OCI-M1 (cell line): ENCODE measurements around the gene TRABD.
A peak's percentile ranks its signal among the peaks of the same experiment; 100 is the strongest.
"Not testable (repeated sequence)": the region's sequence is repeated elsewhere in the genome, so short reads cannot be mapped to it uniquely, and the experiment has no call there.

ENCODE experiments used
- DNase-seq: peaks from one replicate; lab custom pipeline; 2025; lab: John Stamatoyannopoulos, UW

Gene TRABD

DNA sequence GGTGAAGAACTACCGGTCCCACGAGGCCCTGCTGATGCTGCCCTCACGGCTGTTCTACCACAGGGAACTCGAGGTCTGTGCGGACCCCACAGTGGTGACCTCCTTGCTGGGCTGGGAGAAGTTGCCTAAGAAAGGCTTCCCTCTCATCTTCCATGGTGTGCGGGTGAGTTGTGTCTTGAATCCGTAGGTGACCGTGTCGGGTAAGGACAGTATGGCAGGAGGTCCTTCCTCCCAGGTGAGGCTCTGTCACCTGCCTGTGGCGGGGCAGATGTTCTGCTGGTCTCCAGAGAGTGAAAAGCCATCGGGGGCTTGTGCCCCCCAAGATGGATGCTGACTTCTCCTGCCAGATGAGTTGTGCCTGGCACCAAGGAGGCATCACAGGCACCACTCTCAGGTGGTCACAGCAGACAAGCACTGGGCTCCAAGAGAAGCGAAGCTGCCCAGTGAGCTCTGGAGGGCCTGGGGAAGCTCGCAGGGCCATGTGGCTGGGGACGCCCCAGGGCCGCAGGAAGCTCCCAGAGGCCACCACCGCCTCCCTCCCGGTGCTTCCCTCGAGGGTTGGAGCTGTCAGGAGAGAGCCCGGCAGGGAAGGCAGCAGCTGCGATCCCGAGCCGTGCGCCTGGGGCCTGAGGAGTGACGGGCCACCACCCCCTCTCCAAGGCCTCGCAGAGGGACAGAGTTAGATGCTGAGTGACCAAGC, 32.5 kb upstream of the TRABD start:
- no peak for DNase-seq

DNA sequence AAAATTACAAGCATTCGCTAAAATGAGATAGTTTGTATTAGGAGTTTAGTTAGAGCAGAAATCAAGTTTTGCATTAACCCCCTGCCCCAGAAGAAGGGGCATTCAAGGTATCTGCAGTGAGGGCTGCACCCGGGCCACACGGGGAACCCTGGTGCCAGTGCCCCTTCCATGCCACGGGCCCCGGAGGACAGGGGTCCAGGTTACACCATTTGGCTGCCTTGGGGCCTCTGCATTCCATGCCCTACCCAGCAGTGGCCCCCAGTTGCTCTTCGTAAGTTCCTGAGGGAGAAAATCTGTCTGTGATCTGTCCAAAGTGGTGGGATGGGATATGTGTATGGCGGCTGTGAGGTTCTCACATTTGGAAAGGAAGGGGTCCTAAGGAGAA, 32.0 kb upstream of the TRABD start:
- no peak for DNase-seq

DNA sequence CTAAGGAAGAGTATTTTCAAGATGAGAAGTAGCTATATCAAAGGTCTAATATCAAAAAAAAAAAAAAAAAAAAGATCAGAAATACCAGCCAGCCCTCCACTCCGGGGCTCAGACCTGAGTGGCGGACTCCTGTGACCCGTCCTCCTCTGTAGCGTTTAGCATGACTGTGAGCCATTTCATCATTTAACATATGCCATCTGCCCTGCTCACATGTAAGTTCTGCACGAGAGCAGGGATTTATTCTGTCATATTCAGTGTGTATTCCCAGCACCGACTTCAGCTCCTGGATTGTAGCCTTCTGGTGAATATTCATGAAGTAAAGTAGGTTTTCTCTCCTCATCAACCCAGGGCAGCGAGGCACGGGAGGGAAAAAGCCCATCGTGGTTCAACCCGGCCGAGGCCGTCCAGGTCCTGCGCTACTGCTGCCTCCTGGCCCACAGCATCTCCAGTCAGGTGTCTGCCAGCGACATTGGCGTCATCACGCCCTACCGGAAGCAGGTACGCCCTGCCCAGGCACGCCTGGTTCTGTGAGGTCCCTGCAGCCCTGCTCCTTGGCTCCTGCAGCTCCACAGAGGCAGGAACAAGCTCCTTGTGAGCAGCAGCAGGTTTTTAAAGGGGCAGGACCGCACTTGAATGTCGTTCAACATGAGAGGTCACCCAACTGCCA, 27.9 kb upstream of the TRABD start:
- DNase-seq, result no peak

DNA sequence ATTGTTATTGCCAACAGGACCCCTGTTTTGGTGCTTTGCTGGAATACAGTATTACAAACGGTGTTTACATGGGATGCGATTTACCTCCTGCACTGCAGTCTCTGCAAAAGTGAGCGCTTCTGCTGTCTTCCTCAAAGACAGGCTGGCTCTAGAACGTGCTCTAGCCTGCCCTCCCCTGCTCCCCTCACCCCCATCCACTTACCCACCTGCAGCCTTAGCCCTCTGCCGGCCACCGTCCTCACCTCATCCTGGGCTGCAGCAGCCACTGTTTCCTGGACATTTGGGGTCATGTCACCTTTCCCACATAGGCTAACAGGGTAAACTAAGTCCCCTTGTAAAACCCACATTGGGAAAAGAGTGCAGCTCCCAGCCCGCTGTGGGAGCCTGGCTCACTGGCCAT, 24.8 kb upstream of the TRABD start:
- DNase-seq, result no peak

DNA sequence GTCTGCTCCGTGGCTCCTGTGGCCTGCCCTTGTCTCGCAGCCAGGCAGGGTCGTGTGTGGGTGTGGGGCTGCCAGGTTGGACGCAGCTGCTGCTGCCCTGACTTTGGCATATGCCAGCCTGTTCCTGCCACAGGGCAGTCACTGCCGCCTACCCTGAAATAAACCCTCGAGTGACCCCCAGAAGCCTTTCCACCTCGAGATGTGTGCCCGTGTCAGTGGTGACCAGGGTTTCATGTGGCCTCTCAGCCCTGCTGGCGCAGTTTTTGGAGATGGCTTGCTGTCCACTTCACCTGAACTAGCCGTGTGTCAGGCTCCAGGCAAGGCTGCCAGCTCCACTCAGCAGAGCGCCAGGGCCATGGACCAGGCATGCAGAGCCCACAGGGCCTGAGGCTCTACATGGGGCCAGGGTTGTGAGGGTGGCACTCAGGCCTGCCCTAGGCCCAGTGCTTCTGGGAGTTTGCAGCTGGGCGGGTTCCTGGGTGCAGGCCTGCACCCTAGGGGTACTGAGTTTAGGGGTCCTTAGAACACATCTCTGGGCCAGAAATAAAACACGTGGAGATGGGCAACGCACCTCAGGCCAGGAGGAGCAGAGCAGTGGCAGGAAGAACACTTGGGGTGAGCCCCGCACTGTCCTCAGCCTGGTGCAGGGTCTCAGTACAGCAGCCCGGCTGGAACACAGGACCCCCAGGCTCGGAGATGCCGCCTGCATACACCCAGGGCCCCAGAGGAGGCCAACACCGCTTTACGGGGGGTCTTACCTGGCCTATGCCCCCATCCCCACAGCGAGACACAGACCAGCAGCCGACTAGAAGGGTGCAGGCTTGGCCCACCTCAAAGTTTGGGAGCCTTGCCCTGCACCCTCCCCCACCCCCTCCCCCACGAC, 24.0 kb upstream of the TRABD start:
- no peak for DNase-seq

DNA sequence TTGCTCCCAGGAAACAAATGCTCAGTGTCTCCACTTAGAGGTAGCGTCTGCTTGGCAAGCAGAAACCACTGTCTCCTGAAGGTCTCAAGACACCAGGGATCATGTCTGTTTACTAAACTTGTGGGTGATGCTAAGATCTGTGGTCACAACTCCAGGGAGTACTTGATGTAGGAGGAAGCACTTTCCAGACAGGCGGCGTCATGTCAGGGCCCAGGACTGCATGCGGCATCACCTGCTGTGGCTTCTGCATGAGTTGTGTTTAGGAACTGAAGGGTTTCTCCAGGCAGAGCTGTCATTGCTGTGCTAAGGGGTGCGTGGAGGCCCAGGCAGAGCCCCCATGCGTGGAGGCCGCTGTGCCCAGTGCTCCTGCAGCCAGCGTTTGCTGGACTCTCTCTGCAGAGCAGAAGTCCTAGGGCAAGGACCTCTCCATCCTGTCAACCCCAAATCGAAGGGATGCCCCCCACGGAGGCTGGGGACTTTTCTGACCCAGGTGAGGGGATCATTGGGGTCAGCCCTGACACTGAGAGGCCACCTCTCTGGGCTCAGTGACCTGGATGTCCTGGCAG, 23.2 kb upstream of the TRABD start:
- DNase-seq, result no peak

DNA sequence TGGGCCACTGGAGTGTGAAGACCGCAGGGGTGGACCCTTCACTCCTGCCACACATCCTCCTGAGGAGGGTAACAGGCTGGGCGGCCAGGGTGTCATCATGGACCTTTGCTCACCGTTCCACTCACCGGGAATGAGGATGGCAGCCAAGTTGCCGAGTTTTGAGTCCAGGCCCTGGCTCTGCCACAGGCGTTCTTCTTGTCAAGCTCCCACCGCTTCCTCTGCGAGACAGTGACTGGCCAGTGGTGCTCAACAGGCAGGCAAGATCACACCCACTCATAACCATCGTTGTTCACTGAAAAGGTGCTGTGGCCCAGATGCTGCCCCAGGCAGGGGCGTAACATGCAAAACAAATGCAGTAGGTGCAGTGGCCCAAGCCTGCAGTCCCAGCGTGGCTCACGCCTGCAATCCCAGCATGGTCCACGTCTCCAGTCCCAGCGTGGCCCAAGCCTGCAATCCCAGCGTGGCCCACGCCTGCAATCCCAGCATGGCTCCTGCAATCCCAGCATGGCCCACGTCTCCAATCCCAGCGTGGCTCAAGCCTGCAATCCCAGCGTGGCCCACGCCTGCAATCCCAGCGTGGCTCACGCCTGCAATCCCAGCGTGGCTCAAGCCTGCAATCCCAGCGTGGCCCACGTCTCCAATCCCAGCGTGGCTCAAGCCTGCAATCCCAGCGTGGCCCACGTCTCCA, 20.1 kb upstream of the TRABD start:
- DNase-seq, result no peak

DNA sequence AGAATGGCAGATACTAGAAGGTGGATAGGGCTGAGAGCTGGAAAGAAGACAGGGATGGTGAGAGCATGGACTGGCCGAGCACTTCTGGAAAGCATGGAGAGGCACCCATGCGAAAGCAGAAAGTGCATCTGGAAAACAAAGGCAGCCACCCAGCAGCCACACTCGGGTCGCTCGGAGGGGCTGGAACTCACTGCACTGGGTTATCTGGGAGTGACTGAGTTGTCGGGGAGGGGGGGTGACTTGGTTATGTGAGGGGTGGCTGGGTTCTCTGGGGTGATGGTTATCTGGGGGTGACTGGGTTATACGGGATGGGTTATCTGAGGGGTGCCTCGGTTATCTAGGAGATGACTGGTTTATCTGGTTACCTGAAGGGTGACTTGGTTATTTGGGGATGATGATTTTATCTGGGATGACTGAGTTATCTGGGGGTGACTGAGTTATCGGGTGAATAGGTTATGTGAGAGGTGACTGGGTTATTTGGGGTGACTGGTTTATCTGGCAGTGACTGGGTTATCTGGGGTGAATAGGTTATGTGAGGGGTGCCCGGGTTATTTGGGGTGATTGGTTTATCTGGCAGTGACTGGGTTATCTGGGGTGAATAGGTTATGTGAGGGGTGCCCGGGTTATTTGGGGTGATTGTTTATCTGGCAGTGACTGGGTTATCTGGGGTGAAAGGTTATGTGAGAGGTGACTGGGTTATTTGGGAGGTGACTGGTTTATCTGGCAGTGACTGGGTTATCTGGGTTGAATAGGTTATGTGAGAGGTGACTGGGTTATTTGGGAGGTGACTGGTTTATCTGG, 17.8 kb upstream of the TRABD start:
- no peak for DNase-seq

DNA sequence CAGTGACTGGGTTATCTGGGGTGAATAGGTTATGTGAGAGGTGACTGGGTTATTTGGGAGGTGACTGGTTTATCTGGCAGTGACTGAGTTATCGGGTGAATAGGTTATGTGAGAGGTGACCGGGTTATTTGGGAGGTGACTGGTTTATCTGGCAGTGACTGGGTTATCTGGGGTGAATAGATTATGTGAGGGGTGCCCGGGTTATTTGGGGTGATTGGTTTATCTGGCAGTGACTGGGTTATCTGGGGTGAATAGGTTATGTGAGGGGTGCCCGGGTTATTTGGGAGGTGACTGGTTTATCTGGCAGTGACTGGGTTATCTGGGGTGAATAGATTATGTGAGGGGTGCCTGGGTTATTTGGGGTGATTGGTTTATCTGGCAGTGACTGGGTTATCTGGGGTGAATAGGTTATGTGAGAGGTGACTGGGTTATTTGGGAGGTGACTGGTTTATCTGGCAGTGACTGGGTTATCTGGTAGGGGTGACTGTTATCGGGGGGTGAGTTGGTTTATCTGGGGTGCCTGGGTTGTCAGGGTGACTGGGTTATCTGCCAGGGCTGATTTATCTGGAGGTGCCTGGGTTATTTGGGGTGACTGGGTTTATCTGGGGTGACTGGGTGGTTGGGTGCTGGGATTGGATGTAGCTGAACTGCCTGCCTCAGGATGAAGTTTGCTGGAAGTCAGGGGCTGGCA, 17.1 kb upstream of the TRABD start:
- DNase-seq, result not testable (repeated sequence)

DNA sequence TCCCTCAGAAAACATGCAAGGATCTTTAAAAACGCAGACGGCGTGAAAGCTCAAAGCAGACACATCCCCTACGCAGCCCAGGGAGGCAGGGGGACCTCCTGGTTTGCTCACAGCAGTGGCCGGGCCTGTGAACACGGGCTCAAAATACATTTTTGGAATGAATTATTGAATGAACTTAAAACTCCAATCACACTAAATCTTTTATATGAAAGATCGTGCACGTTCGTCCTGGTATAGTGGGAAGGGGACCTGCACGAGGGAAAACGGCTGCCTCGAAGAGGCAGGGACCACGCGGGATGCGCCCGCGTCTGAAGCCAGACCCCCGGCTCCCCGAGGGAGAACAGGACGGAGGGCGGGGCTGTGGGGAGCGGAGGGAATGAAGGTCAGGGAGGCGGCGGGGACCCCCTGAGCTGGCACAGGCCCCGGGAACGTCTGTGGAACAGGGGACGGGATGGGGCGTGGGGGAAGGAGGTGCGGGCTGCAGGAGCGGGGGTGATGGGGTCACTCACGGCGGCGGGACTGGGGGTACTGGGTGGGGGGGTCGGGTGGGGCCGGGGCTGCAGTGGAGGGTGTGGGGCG, 16.4 kb upstream of the TRABD start:
- DNase-seq, result peak; percentile 13

DNA sequence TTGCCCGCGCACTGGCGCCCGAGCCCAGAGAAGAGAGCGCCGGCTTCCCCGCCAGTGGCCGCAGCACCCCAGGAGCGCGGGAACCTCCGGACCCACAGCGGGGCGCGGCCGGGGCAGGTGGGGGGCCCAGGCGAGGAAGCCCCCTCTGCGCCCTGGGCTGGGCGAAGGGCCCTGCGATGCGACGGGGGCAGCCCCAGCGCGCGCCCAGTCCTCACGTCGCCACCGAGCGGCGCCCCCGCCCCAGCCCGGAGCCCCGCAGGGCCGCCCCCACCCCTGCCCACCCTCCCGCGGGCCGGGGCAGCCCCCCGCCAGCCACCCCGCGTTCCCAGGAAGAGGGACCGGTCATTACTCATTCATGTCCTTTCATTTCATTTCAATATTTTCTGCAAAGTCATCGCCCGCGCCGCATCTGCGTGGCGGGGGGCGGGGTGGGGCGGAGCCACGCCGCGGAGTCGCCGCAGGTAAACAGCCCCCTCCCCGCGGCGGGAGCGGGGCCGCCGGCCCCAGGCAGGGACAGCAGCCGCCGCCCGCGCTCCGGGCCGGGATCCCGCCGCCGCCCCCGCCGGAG, 15.9 kb upstream of the TRABD start:
- peak; percentile 78 for DNase-seq

DNA sequence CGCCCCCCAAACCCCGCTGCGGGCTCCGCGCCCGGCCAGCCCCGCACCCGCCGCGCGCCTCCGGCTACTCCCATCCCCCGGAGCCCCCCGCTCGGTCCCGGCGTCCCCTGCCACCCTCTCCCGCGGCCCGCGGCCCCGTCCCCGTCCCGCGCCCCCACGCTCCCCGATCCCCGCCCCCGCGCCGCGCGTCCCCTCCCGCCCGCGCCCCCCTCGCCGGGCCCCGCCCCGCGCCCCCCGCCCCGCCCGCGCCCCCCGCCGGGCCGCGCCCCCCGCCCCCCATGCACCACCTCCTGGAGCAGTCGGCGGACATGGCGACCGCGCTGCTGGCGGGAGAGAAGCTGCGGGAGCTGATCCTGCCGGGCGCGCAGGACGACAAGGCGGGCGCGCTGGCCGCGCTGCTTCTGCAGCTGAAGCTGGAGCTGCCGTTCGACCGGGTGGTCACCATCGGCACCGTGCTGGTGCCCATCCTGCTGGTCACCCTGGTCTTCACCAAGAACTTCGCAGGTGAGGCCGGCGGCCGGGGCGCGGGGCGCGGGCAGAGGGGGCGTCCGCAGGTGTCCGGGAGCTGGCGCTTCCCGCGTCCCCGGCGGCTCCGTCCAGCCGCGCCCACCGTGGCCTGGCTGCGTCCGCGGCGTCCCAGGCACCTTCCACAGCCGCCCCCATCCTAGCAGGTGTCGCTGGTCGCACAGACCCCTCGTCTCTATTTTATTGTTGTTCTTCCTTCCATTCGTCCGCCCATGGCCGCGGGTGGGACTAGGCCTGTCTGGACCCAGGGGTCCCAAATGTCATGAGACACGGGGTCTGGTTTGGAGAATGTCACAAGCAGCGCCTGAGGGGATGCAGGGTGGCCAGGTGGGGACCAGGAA, 15.0 kb upstream of the TRABD start, which contains the start of gene PANX2:
TSS of gene PANX2 (plus strand) at position 279 of the 866 bp plus-strand sequence. CDS start at position 279, 0 bp downstream.
- DNase-seq, result no peak

DNA sequence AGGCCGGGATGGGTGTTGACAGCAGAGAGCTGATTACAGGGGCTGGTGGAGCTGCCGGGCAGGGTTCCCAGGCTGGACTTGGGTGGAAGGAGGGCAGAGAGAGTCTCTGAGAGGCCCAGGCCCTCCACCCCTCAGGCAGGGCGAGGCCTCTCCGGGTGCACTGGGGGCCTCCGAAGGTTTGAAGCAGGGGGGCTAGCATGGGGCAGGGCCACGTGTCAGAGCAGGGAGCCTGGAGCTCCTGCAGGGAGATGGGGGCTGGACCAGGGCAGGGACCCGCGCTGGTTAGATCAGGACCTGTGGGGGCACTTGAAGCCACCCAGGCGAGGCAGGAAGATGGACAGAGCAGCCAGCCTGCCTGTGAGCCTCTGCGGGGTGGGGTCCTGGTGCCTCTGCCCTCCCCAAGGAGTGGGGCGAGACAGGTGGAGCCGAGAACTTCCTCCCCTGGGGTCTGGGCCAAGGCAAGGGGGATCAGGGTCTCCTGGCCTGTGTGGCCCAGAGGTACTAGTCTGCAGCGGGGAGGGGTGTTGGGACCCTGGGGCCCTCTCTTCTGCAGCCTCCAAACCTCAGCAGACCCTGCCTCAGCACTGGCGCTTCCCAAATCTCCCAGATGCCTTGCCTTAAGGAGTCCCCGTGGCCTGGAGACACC, 14.3 kb upstream of the TRABD start:
- DNase-seq, result no peak

DNA sequence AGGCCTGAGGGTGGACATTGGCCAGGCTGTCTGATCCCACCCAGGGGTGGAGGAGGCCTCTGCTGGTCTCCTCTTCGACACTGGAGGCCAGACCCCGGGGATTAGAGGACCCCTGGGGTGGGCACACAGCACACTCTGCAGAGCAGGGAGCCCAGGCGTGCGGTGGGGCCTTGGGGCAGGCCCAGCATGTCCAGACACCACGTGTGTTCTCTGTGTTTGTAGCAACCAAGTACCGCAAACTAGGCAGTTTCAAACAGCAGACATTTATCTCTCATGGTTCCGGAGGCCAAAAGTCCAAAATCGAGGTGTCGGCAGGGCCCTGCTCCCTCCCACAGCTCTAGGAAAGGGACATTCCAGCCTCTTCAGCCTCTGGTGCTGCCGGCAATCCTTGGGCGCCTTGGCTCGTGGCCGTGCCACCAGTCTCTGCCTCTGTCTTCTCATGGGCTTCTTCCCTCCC, 13.7 kb upstream of the TRABD start:
- DNase-seq, result no peak

DNA sequence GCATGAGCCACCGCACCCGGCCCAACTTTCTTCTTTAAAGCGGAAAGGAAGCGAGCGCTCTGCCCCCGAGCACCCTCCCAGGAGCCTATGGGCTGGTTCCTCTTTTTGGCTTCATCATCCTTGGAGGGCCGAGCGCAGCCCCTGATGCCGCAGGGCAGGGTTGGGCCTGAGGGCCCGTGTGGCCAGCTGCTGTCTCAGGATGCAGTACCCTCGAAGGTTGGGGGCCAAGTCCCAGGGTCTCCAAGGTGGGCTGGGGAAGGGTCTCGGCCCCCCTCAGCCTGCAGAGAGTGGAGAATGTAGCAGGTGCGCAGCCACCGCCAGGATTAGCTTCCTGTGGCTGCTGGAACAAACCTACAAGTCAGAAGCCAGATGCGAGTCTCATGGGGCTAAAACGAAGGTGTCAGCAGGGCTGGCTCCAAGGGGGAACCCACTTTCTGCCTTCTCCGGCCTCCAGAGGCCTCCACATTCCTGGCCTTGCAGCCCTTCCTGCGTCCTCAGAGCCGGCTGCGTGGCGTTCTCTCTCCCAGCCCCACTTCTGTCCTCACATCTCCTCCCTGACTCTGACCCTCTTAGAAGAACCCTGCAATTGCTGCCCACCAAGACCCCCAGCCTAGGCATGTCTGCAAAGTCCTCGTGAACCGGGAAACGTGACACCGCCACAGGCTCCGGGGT, 12.3 kb upstream of the TRABD start:
- DNase-seq, result peak; percentile 77

DNA sequence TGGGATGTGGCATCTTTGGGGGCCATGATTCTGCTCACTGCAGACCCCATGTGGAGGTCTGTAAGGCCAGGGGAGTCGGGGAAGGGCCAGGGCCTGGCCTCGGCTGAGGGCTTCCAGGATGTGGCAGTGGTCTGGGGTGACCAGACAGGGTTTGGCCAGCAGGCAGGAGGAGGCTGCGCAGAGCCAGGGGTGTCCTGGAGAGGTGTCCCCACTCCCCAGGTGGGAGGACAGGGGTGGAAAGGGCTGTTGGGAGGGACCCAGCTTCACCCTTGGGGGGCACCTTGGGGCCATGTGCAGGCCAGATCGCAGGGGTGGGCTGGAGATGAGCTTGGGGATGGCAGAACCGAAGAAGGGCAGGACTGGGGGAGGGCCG, 11.7 kb upstream of the TRABD start:
- no peak for DNase-seq

DNA sequence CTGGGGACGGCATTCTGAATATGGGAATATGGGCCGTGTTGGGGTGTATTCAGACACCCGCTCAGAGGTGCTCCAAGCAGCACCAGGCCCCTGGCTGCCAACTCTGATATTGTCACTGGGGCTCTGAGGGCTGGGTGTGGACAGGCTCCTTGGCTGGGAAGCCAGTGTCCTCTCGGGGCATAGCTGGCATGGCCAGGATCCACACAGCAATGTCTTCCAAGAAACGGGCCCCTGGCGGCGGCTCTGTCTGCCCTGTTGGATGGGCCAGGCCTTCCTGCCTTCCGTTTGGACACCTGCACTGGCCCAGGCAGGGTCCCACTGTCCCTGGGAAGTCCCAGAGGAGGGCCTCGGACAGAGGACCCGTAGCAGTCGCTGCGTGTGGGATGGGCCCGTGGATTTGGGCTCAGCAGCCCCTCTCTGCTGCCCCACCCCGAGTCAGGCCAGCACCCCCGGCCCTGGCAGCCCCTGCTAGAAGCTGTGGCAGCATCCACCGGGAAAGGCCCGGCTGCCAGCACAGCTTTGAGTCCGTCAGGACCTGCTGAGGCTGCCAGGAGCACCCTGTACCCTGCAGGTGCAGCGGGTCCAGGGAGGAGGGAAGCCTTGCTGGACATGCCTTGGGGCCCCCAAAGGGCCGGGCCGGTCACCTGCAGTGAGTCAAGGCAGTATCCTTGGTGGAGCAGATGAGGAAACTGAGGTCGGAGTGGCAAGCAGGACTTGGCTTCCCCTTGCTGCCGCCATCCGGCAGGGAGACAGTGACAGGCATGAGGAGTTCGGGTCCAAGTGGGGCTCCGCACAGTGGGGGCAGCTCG, 11.1 kb upstream of the TRABD start:
- DNase-seq, result no peak
